Measurements from ENCODE around the gene SLC6A3. TPM values are rescaled to one million over a fixed set of nuclear protein-coding genes. Genes with fewer than 3 reads are reported as not detected.

Gene SLC6A3
- total and polyA plus RNA-seq, 4 donors: 0.30 to 1.1 (median 0.90) TPM

- ATAC-seq (ENCODE audit: insufficient read depth, low FRiP score): no peak
- Histone ChIP-seq H3K36me3 (ENCODE audit: control insufficient read depth in 4 of 4, insufficient read depth in 4 of 4, low read length in 4 of 4) (no peaks in the 10 kb centered on the region), H3K27me3 (ENCODE audit: control insufficient read depth in 3 of 3, insufficient read depth in 3 of 3, low read length in 2 of 3) (peaks cover 7 to 29% (median 10%) of the 10 kb centered on the region in 3 donors), H3K9me3 (ENCODE audit: control insufficient read depth in 4 of 4, insufficient read depth in 3 of 4, low read length in 3 of 4) (peaks cover 0 to 3% (median 0%) of the 10 kb centered on the region in 4 donors), H3K4me1 (ENCODE audit: control insufficient read depth in 5 of 5, insufficient read depth in 5 of 5, low read length in 5 of 5) (peaks cover 0 to 6% (median 0%) of the 10 kb centered on the region in 5 donors), H3K9ac (ENCODE audit: insufficient read depth in 1 of 2, low read length in 2 of 2) (no peak overlapping the region), H3K27ac (ENCODE audit: low read depth in 1 of 2, low read length in 1 of 2) (no peak overlapping the region), H3K4me3 (no peak overlapping the region)
- WGBS, 2 donors: 84 to 88% methylated on average over 21 of the region's 21 CpGs
- TF ChIP-seq CTCF (IDR thresholded peaks at IDR 0.05; ENCODE audit: control extremely low read depth, extremely low read depth): no peak
- no peak for DNase-seq
These were observed 54.2 kb downstream of the SLC6A3 start for GRCh38 chr5:1390861-1391600.

DNA sequence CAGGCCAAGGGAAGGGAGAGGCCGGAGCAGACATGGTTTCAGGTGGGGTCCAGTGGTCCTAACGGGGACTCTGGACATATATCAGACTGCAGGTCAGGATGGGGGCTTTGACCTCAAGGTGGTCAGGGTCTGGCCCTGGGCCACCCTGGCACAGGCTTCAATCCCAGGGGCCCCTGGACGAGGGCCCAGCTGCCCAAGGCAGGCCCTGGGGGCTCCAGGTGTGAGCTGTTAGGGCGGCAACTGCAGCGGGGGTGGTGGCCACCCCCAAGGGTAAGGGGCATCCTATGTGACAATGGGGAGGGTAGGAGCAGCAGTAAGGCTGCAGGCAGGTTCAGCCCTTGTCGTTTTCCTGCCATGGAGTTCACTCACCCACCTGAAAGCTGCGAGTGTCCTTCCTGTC is 54.9 kb downstream of the SLC6A3 start:
- Histone ChIP-seq H3K9me3 (ENCODE audit: control insufficient read depth in 4 of 4, insufficient read depth in 3 of 4, low read length in 3 of 4) (peaks cover 0 to 3% (median 0%) of the 10 kb centered on the region in 4 donors), H3K4me1 (ENCODE audit: control insufficient read depth in 5 of 5, insufficient read depth in 5 of 5, low read length in 5 of 5) (peaks cover 0 to 11% (median 2%) of the 10 kb centered on the region in 5 donors), H3K4me3 (no peak overlapping the region), H3K27ac (ENCODE audit: low read depth in 1 of 2, low read length in 1 of 2) (no peak overlapping the region), H3K27me3 (ENCODE audit: control insufficient read depth in 3 of 3, insufficient read depth in 3 of 3, low read length in 2 of 3) (peaks cover 6 to 27% (median 8%) of the 10 kb centered on the region in 3 donors), H3K36me3 (ENCODE audit: control insufficient read depth in 4 of 4, insufficient read depth in 4 of 4, low read length in 4 of 4) (no peaks in the 10 kb centered on the region), H3K9ac (ENCODE audit: insufficient read depth in 1 of 2, low read length in 2 of 2) (no peak overlapping the region)
- no peak for TF ChIP-seq CTCF (IDR thresholded peaks at IDR 0.05; ENCODE audit: control extremely low read depth, extremely low read depth)
- no peak for DNase-seq
- WGBS, 2 donors: 72 to 79% methylated on average over 7 of the region's 7 CpGs
- ATAC-seq (ENCODE audit: insufficient read depth, low FRiP score): no peak

- H3K27me3 ChIP-seq (ENCODE audit: control insufficient read depth in 3 of 3, insufficient read depth in 3 of 3, low read length in 2 of 3): peaks cover 0 to 27% (median 6%) of the 10 kb centered on the region in 3 donors
- 93% methylated on average over 4 of the region's 4 CpGs for WGBS, 2 donors
- ATAC-seq (ENCODE audit: insufficient read depth, low FRiP score) (no peak), DNase-seq (no peak)
- peaks cover 0 to 13% (median 2%) of the 10 kb centered on the region in 5 donors for H3K4me1 ChIP-seq (ENCODE audit: control insufficient read depth in 5 of 5, insufficient read depth in 5 of 5, low read length in 5 of 5)
- TF ChIP-seq CTCF (IDR thresholded peaks at IDR 0.05; ENCODE audit: control extremely low read depth, extremely low read depth): no peak
- H3K36me3 ChIP-seq (ENCODE audit: control insufficient read depth in 4 of 4, insufficient read depth in 4 of 4, low read length in 4 of 4): no peaks in the 10 kb centered on the region
- H3K9me3 ChIP-seq (ENCODE audit: control insufficient read depth in 4 of 4, insufficient read depth in 3 of 4, low read length in 3 of 4): peaks cover 0 to 3% (median 0%) of the 10 kb centered on the region in 4 donors
- H3K4me3 ChIP-seq: no peak overlapping the region
- H3K9ac ChIP-seq (ENCODE audit: insufficient read depth in 1 of 2, low read length in 2 of 2): no peak overlapping the region
- no peak overlapping the region for H3K27ac ChIP-seq (ENCODE audit: low read depth in 1 of 2, low read length in 1 of 2)
These were observed 56.8 kb downstream of the SLC6A3 start for GRCh38 chr5:1388383-1388967.

Measured in lung (tissue), 12 donors.